NK-92 treated with Interleukin-12 subunit alpha and Interleukin-12 subunit beta, amount 100 ng/mL, for 24 hours (cell line): ENCODE data around the gene CPXM2.

ENCODE experiments used
- DNase-seq: peaks from one replicate; lab custom pipeline; 2025; lab: John Stamatoyannopoulos, UW

The CPXM2 gene

GRCh38 chr10:123771877-123772644 is 119.5 kb downstream of the CPXM2 start:
- DNase-seq = peak; percentile 30

GRCh38 chr10:123769647-123770046 is 122.0 kb downstream of the CPXM2 start:
- DNase-seq = no peak

- DNase-seq = no peak
Measured at GRCh38 chr10:123766761-123767160, 124.8 kb downstream of the CPXM2 start.

- DNase-seq = no peak
Measured at GRCh38 chr10:123766012-123766411, 125.6 kb downstream of the CPXM2 start.

- DNase-seq = no peak
Measured at GRCh38 chr10:123761666-123762230, 129.9 kb downstream of the CPXM2 start.

- no peak for DNase-seq
Measured at GRCh38 chr10:123761038-123761428, 130.6 kb downstream of the CPXM2 start.

- DNase-seq = no peak
Measured at GRCh38 chr10:123760356-123761037, 131.1 kb downstream of the CPXM2 start.

GRCh38 chr10:123759501-123760031 is 132.0 kb downstream of the CPXM2 start:
- no peak for DNase-seq

GRCh38 chr10:123759041-123759440 is 132.6 kb downstream of the CPXM2 start:
- DNase-seq = no peak

GRCh38 chr10:123757853-123758252 is 133.8 kb downstream of the CPXM2 start:
- no peak for DNase-seq

GRCh38 chr10:123755061-123755460 is 136.5 kb downstream of the CPXM2 start:
- DNase-seq = no peak

- no peak for DNase-seq
Measured at GRCh38 chr10:123754123-123754522, 137.5 kb downstream of the CPXM2 start.

GRCh38 chr10:123751342-123752134 is 140.1 kb downstream of the CPXM2 start:
- DNase-seq = no peak

- DNase-seq = no peak
Measured at GRCh38 chr10:123750901-123751300, 140.7 kb downstream of the CPXM2 start.

- no peak for DNase-seq
Measured at GRCh38 chr10:123748711-123749110, 142.9 kb downstream of the CPXM2 start.

GRCh38 chr10:123747426-123747825 is 144.2 kb downstream of the CPXM2 start:
- no peak for DNase-seq

- DNase-seq = no peak
Measured at GRCh38 chr10:123746942-123747341, 144.7 kb downstream of the CPXM2 start.

- DNase-seq = no peak
Measured at GRCh38 chr10:123746520-123746919, 145.1 kb downstream of the CPXM2 start.

GRCh38 chr10:123746061-123746460 is 145.5 kb downstream of the CPXM2 start:
- DNase-seq = no peak

GRCh38 chr10:123744224-123744536 is 147.4 kb downstream of the CPXM2 start:
- DNase-seq = no peak

- DNase-seq = no peak
Measured at GRCh38 chr10:123743441-123744223, 148.0 kb downstream of the CPXM2 start.
